ENCODE results near the gene COL2A1. TPM values are rescaled to one million over a fixed set of nuclear protein-coding genes. Genes with fewer than 3 reads are reported as not detected.

Gene COL2A1
- total RNA-seq, 2 experiments from 2014 or later = 0.05 TPM; not detected in 1

- no peak overlapping the region for H3K4me3 Mint-ChIP-seq
- no peak overlapping the region for H3K27ac Mint-ChIP-seq
- no peaks in the 10 kb centered on the region for H3K36me3 Mint-ChIP-seq (ENCODE audit: low read depth)
- intact Hi-C loops (cut with DNase I, micrococcal nuclease) = no loop called here
- POLR2A ChIA-PET = no interaction called here
- no peak for DNase-seq
- CTCF ChIA-PET = interaction anchor here (0.7 to 1.7 kb wide), 3 partner anchors 8 to 196 kb away, joined by 3 to 5 read pairs (median 4); no protein-coding TSS in a partner anchor
- H3K4me1 Mint-ChIP-seq = no peaks in the 10 kb centered on the region
- H3K9me3 Mint-ChIP-seq (ENCODE audit: low read depth) = no peaks in the 10 kb centered on the region
- peaks cover 13% of the 10 kb centered on the region for H3K27me3 Mint-ChIP-seq
- no peak for ATAC-seq
Measured at GRCh38 chr12:47940773-47941474, 63.4 kb downstream of the COL2A1 start.

GRCh38 chr12:47939009-47939601 lies 65.2 kb downstream of the COL2A1 start:
- DNase-seq = no peak
- Mint-ChIP-seq H3K9me3 (ENCODE audit: low read depth) (no peaks in the 10 kb centered on the region), H3K27ac (no peak overlapping the region), H3K36me3 (ENCODE audit: low read depth) (no peaks in the 10 kb centered on the region), H3K27me3 (peaks cover 13% of the 10 kb centered on the region), H3K4me1 (no peaks in the 10 kb centered on the region), H3K4me3 (no peak overlapping the region)
- CTCF ChIA-PET = no interaction called here
- POLR2A ChIA-PET = no interaction called here
- no peak for ATAC-seq
- intact Hi-C loops (cut with DNase I, micrococcal nuclease) = no loop called here

- intact Hi-C loops (cut with DNase I, micrococcal nuclease) = no loop called here
- Mint-ChIP-seq H3K9me3 (ENCODE audit: low read depth) (no peaks in the 10 kb centered on the region), H3K4me3 (no peak overlapping the region), H3K27ac (no peak overlapping the region), H3K4me1 (no peaks in the 10 kb centered on the region), H3K27me3 (peaks cover 13% of the 10 kb centered on the region), H3K36me3 (ENCODE audit: low read depth) (no peaks in the 10 kb centered on the region)
- POLR2A ChIA-PET = no interaction called here
- CTCF ChIA-PET = no interaction called here
- DNase-seq = no peak
- ATAC-seq = no peak
Measured at GRCh38 chr12:47938594-47938993, 65.7 kb downstream of the COL2A1 start.

- H3K4me3 Mint-ChIP-seq = no peak overlapping the region
- H3K9me3 Mint-ChIP-seq (ENCODE audit: low read depth) = no peaks in the 10 kb centered on the region
- no peaks in the 10 kb centered on the region for H3K36me3 Mint-ChIP-seq (ENCODE audit: low read depth)
- H3K27ac Mint-ChIP-seq = no peak overlapping the region
- DNase-seq (no peak), ATAC-seq (no peak)
- intact Hi-C loops (cut with DNase I, micrococcal nuclease) = no loop called here
- no peaks in the 10 kb centered on the region for H3K4me1 Mint-ChIP-seq
- peaks cover 11% of the 10 kb centered on the region for H3K27me3 Mint-ChIP-seq
- POLR2A ChIA-PET = no interaction called here
- CTCF ChIA-PET = interaction anchor here (0.7 to 1.1 kb wide), 3 partner anchors 10 to 33 kb away, joined by 3 read pairs; no protein-coding TSS in a partner anchor
Measured at GRCh38 chr12:47938093-47938492, 66.2 kb downstream of the COL2A1 start.

- Mint-ChIP-seq H3K9me3 (ENCODE audit: low read depth) (no peaks in the 10 kb centered on the region), H3K27me3 (no peaks in the 10 kb centered on the region), H3K27ac (no peak overlapping the region), H3K36me3 (ENCODE audit: low read depth) (no peaks in the 10 kb centered on the region), H3K4me1 (no peaks in the 10 kb centered on the region), H3K4me3 (no peak overlapping the region)
- intact Hi-C loops (cut with DNase I, micrococcal nuclease) = no loop called here
- DNase-seq = no peak
- no peak for ATAC-seq
- ChIA-PET CTCF (interaction anchor here (0.6 to 1.4 kb wide), 6 partner anchors 14 to 211 kb away, joined by 3 to 6 read pairs (median 4); no protein-coding TSS in a partner anchor), POLR2A (no interaction called here)
Measured at GRCh38 chr12:47935184-47935583, 69.1 kb downstream of the COL2A1 start.

- DNase-seq = no peak
- CTCF ChIA-PET = interaction anchor here (0.9 kb wide), 1 partner anchor 18 kb away, joined by 3 read pairs; no protein-coding TSS in a partner anchor
- Mint-ChIP-seq H3K4me3 (no peak overlapping the region), H3K27ac (no peak overlapping the region), H3K4me1 (no peaks in the 10 kb centered on the region), H3K27me3 (peaks cover 3% of the 10 kb centered on the region), H3K36me3 (ENCODE audit: low read depth) (no peaks in the 10 kb centered on the region), H3K9me3 (ENCODE audit: low read depth) (no peaks in the 10 kb centered on the region)
- POLR2A ChIA-PET = no interaction called here
- intact Hi-C loops (cut with DNase I, micrococcal nuclease) = no loop called here
- no peak for ATAC-seq
Measured at GRCh38 chr12:47931187-47931586, 73.1 kb downstream of the COL2A1 start.

GRCh38 chr12:47930634-47931033 lies 73.6 kb downstream of the COL2A1 start:
- intact Hi-C loops (cut with DNase I, micrococcal nuclease) = no loop called here
- CTCF ChIA-PET = interaction anchor here (0.6 to 0.9 kb wide), 2 partner anchors 19 to 22 kb away, joined by 3 read pairs; no protein-coding TSS in a partner anchor
- ATAC-seq (no peak), DNase-seq (no peak)
- no peak overlapping the region for H3K27ac Mint-ChIP-seq
- H3K4me3 Mint-ChIP-seq = no peak overlapping the region
- no peaks in the 10 kb centered on the region for H3K36me3 Mint-ChIP-seq (ENCODE audit: low read depth)
- H3K4me1 Mint-ChIP-seq = no peaks in the 10 kb centered on the region
- POLR2A ChIA-PET = no interaction called here
- H3K27me3 Mint-ChIP-seq = peaks cover 3% of the 10 kb centered on the region
- no peaks in the 10 kb centered on the region for H3K9me3 Mint-ChIP-seq (ENCODE audit: low read depth)

- intact Hi-C loops (cut with DNase I, micrococcal nuclease) = no loop called here
- POLR2A ChIA-PET = interaction anchor here (0.5 kb wide), 1 partner anchor 933 kb away, joined by 4 read pairs; no protein-coding TSS in a partner anchor
- H3K36me3 Mint-ChIP-seq (ENCODE audit: low read depth) = no peaks in the 10 kb centered on the region
- H3K4me3 Mint-ChIP-seq = no peak overlapping the region
- H3K27me3 Mint-ChIP-seq = peaks cover 11% of the 10 kb centered on the region
- no peaks in the 10 kb centered on the region for H3K4me1 Mint-ChIP-seq
- CTCF ChIA-PET = interaction anchor here (0.8 to 1.6 kb wide), 3 partner anchors 13 to 36 kb away, joined by 3 to 4 read pairs (median 3); partner anchors contain the start of gene TMEM106C
- ATAC-seq = no peak
- no peaks in the 10 kb centered on the region for H3K9me3 Mint-ChIP-seq (ENCODE audit: low read depth)
- no peak for DNase-seq
- no peak overlapping the region for H3K27ac Mint-ChIP-seq
Measured at GRCh38 chr12:47927346-47927745, 76.9 kb downstream of the COL2A1 start.

Other genes with a start within 250 kb of the COL2A1 start
- under 1 TPM; 0.43 to 0.83 TPM for gene RAPGEF3, start 245.6 kb downstream of the COL2A1 start, total RNA-seq
- gene SLC48A1, start 231.2 kb downstream of the COL2A1 start, total RNA-seq = 1 to 10 TPM; 5.9 to 8.5 TPM
- gene HDAC7, start 184.6 kb downstream of the COL2A1 start, total RNA-seq = 100 to 1,000 TPM; 331 to 385 TPM
- 100 to 1,000 TPM; 108 to 124 TPM for gene VDR, start 99.5 kb downstream of the COL2A1 start, total RNA-seq
- 100 to 1,000 TPM; 159 to 248 TPM for gene TMEM106C, start 40.9 kb downstream of the COL2A1 start, total RNA-seq
- 10 to 100 TPM; 44.4 to 61.8 TPM for gene SENP1, start 101.6 kb upstream of the COL2A1 start, total RNA-seq
- gene PFKM, start 114.9 kb upstream of the COL2A1 start, total RNA-seq = 10 to 100 TPM; 53.2 to 79.6 TPM
- 10 to 100 TPM; 28.8 to 33.0 TPM for gene ASB8, start 153.0 kb upstream of the COL2A1 start, total RNA-seq
- gene CCDC184, start 179.2 kb upstream of the COL2A1 start, total RNA-seq = under 1 TPM; 0.25 to 0.37 TPM
- not detected for gene OR10AD1, start 198.8 kb upstream of the COL2A1 start, total RNA-seq